Measurements from ENCODE around the gene SYVN1.
"Not testable (repeated sequence)": the region's sequence is repeated elsewhere in the genome, so short reads cannot be mapped to it uniquely, and the experiment has no call there.

Gene SYVN1

GRCh38 chr11:65151331-65151899 lies 17.1 kb upstream of the SYVN1 start:
- DNase-seq (ENCODE audit: low read depth in 1 of 2, low spot score in 1 of 2) = no peak

DNA sequence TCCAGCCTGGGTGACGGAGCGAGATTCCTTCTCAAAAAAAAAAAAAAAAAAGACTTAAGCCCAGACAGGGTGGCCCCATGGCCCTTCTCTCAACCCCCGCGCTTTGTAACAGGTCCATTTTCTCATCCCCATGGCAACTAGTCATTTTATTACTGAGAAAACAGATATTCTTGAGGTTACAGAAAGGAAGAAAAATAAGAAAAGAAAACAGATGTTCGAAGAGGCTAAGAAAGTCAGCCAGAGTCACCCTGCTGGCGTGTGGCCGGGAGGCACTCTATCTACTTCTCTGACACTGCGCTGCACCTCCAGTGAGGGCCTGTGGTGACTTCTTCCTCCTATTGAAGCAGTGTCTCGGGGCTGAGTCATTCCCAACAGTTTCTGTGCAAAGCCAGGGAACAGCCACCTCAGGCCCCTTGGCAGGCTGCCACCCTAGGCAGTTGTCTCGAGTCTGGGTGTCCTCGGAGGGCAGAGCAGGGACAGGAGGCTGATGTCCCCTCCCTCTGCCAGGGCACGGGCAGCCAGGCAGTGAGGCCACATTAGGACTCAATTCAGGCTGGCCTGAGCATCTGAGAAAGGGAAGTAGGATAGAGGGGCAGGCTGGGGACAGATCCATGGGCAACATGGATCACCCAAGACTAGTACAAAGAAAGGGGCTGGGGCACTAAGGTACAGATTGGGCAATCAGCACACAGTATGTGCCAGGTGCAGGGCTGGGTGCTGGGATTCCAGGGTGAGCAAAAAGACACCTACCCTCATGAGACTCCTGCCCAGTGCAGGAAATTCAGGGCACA lies 16.4 kb upstream of the SYVN1 start:
- no peak for DNase-seq (ENCODE audit: low read depth in 1 of 2, low spot score in 1 of 2)

- DNase-seq (ENCODE audit: low read depth in 1 of 2, low spot score in 1 of 2) = not testable (repeated sequence)
These were observed 15.8 kb upstream of the SYVN1 start for GRCh38 chr11:65150131-65150508.

DNA sequence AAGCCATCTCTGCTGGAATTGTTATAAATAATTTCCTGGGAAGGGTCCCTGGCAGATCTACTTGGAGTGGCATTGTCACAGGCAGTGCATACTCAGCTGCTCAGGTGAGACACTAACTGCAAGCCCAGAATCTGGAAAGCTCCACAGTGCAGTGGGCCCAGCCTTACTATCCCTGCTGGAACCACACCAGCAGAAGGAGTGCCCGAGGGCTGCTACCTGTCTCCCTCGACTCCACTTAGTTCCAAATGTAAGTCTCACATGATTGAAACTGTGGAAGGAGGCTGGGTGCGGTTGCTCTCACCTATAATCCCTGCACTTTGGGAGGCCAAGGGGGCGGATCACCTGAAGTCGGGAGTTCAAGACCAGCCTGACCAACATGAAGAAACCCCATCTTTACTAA lies 14.3 kb upstream of the SYVN1 start:
- no peak for DNase-seq (ENCODE audit: low read depth in 1 of 2, low spot score in 1 of 2)

DNA sequence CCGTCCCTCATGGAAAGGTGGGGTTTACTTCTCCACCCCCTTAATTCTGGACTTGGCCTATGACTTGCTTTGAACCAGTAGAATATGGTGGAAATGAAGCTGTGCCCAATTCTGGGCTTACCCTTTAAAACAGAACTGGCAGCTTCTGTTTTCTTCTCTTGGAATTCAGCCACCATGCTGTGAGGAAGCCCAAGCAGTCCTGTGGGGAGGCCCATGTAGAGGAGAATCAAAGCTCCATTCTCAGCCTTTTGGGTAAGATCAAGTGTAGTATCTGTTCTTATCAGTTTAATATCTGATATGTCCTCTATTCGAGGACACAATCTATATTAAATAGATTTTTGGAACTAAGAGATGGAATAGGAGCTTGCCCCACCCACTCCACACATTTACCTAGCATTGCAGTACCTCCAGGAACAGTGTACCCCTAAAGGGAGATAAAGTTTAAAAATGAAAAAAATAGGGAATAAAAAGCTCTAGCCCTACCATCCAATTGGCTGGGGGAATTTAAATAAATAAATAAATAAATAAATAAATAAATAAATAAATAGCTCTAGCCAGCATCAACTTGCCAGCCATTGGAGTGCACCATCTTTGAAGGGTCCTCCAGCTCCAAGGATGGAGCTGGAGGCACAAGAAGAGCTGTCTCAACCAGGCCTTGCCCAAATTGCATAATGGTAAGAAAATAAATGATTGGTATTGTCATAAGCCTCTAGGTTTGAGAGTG lies 13.2 kb upstream of the SYVN1 start:
- DNase-seq (ENCODE audit: low read depth in 1 of 2, low spot score in 1 of 2) = no peak

GRCh38 chr11:65141896-65142494 lies 7.7 kb upstream of the SYVN1 start:
- DNase-seq (ENCODE audit: low read depth in 1 of 2, low spot score in 1 of 2) = no peak

DNA sequence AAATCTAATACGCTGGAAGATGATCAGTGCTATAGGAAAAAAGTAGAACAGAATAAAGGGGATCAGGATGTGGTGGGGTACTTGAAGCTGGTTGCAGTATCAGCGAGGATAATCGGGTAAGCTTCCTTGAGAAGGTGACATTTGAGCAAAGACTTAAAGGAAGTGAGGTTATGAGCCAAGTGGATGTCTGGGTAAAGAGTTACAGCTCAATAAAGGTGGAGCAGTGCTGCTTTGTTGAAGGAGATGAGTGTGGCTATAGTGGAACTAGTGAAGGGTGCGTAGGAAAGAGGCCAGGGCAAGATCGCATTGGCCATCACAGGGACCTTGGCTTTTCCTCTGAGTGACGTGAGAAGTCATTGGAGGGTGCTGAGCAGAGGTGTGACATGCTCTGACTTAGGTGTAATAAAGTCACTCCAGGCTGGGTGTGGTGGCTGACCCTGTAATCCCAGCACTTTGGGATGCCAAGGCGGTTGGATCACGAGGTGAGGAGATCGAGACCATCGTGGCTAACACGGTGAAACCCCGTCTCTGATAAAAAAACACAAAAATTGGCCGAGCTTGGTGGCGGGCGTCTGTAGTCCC lies 2.3 kb upstream of the SYVN1 start:
- DNase-seq (ENCODE audit: low read depth in 1 of 2, low spot score in 1 of 2) = no peak

DNA sequence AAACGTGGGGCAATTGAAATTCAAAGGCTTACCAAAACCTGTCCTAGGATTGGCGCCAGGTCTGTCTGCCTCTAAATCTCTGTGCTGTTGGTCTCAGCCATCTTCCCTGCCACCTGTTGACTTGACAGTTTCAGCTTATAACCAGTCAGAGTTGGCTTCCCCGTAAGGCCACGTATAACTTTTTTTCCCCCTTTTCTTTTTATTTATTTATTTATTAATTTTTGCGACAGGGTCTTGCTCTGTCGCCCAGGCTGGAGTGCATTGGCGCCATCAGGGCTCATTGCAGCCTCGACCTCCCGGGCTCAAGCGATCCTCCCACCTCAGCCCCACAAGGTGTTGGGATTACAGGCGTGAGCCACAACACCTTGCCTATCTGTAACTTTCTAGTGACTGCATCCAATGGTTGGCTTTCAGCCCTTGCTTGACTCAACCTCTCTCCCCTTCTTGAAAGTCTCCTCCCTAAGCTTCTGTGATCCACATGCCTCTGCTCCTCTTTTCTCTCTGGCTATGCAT lies 1.4 kb upstream of the SYVN1 start:
- DNase-seq (ENCODE audit: low read depth in 1 of 2, low spot score in 1 of 2) = no peak

- peak; percentile 59 to 75 for DNase-seq (ENCODE audit: low read depth in 1 of 2, low spot score in 1 of 2)
These were observed 773 bp upstream of the SYVN1 start for GRCh38 chr11:65134952-65135632.

DNA sequence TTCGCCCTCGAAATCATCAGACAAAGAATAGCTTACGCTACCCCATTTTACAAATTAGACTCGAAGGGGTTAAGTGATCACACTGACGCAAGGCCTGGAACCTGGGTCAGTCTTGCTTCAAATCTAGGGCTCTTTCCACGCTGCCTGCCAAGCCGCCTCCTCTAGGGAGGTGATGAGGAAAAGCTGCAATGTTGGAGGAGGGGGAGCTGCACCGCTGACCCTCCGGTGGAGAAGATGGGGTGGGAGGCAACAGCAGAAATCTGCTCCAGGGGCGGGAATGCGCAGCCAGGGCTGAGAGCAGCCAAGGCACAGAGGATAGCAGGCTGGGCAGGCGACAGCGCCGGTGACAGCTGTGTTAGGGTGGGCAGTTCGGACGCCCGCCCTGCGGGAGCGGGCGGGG lies 595 bp downstream of the SYVN1 start:
- DNase-seq (ENCODE audit: low read depth in 1 of 2, low spot score in 1 of 2) = no peak

DNA sequence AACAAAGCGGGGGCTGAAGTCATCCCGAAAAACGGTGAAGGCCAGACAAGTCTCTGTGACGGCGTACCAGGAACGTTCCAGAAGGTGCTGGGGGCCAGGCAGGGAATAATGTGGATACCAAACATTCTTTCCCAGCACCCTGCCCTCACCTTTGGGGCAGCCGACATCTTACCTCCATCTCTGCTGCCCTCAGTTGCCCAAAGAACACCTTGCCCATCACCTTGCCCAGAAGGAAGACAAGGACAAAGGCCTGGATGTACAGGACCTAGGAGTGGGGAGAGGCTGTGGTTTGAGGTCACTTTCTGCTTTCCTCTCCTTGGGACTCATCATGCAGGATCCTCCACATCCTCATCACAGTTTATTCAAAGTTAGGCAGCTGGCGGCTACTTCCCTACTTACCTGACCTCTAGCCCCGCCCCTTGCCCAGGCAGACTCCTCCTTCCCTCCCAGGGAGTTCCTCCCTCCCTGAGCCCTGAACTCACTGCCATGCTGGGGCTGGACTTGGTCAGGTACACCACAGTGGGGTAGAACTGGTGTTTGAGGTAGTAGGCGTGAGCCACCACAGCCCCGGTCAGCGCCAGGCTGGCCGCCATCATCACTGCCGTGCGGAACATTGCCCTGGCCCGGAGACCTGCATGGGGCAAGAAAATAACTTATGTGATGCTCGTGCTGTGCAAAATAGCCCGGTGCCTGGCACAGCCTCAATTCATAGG lies 1.2 kb downstream of the SYVN1 start:
- no peak for DNase-seq (ENCODE audit: low read depth in 1 of 2, low spot score in 1 of 2)

- no peak for DNase-seq (ENCODE audit: low read depth in 1 of 2, low spot score in 1 of 2)
These were observed 1.9 kb downstream of the SYVN1 start for GRCh38 chr11:65132238-65132987.

DNA sequence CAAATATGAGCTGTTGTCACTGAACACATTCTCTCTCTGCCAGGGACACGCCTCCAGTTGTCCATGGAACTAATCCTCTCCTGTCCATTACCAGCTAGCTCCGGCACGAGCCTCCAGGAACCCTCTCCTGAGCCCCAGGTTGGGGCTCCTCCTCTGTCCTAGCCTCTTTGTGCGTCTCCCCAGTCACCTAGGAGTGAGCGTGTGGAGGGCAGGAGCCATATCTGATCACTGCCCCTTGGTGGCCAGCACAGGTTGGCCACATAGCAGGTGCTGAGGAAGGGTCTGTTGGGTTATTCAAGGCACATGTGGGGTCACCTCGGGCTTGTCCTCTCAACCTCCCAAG lies 2.5 kb downstream of the SYVN1 start:
- DNase-seq (ENCODE audit: low read depth in 1 of 2, low spot score in 1 of 2) = no peak

GRCh38 chr11:65131417-65131776 lies 2.9 kb downstream of the SYVN1 start:
- DNase-seq (ENCODE audit: low read depth in 1 of 2, low spot score in 1 of 2) = no peak

GRCh38 chr11:65130631-65131416 lies 3.5 kb downstream of the SYVN1 start:
- no peak for DNase-seq (ENCODE audit: low read depth in 1 of 2, low spot score in 1 of 2)

- DNase-seq (ENCODE audit: low read depth in 1 of 2, low spot score in 1 of 2) = no peak
These were observed 4.5 kb downstream of the SYVN1 start for GRCh38 chr11:65129649-65130441.

DNA sequence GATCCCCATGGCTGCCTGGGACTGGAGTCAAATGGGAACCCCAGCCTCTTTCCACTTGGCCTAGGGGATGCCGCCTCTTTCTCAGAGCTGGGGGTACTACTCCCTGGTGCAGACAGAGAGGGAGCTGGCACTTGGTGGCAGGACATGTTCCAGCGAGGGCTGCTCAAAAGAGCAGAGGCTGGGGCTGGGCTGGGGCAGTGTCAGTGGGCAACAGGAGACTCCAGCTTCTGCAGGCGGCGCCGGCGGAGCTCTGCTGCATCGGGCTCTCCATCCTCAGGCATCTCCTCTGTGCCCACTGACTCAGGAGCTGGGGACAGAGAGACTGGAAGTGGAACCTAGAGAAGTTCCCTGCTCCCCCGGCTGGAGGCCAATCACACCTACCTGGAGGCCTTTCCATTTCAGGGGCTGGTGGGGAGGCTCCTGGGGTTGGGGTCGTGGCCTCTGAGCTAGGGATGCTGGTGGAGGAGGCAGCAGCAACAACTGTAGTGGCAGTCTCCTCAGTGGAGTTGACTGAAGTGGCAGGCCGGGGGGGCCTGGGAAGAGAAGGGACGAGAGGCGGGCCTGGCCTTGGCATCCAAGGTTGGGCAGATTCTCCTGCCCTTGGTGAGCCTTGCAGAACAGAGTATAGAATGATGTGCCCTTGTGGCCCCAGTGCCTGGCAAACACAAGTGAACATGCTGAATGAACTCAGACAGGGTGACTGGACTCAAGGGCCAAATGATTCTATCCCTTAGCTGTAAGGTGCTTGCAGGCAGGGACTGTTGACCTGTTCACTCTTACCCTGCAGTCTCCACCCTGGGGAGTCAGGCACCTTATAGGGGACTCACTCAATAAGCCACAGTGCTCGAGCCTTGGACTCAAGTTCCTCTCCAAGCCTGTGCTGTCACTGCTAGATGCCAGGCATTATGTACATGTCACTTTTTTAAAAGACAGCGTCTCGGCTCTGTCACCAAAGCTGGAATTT lies 5.9 kb downstream of the SYVN1 start:
- no peak for DNase-seq (ENCODE audit: low read depth in 1 of 2, low spot score in 1 of 2)
